Panc1 (cell line): Measurements from ENCODE around the gene ERMP1.
"Not testable (repeated sequence)": the region's sequence is repeated elsewhere in the genome, so short reads cannot be mapped to it uniquely, and the experiment has no call there.

ENCODE experiments used
- CTCF ChIP-seq: fragments of 450-650 bp; IDR thresholded peaks from 2 replicates; pipeline ENCODE4 v1.5.1; 2017; ENCODE audit warnings: mild to moderate bottlenecking
- POLR2AphosphoS5 ChIP-seq: IDR thresholded peaks from 2 replicates; pipeline ENCODE4 v1.6.1; 2012; ENCODE audit warnings: mild to moderate bottlenecking, low read depth, low read length, moderate library complexity

GRCh38 chr9:5779705-5780218 is 53.2 kb downstream of the ERMP1 start:
- TF ChIP-seq CTCF, POLR2AphosphoS5: not testable (repeated sequence)
